PC-3 (cell line): ENCODE data around the gene KRT82. TPM values are rescaled to one million over a fixed set of nuclear protein-coding genes. Genes with fewer than 3 reads are reported as not detected.
A peak's percentile ranks its signal among the peaks of the same experiment; 100 is the strongest.

Experiments used
- ATAC-seq: fragments of 200-7000 bp; cut with Tn5 transposase; 2 replicates; pipeline ENCODE4 v1.9.1; 2020; ENCODE audit warnings: mild to moderate bottlenecking, moderate library complexity
- BruUV-seq: library from RNA; stranded (reverse); fragments of 400-500 nt; replicated peaks from 2 replicates; lab custom pipeline; 2021; lab: Mats Ljungman, UMichigan
- CTCF ChIA-PET: fragments of 300-600 bp; sonication (Branson Sonifier 250); formaldehyde crosslinking; loops from one replicate; lab custom pipeline; 2022; ENCODE audit warnings: antibody characterized with exemption; lab: Charles Lee
- POLR2A ChIA-PET: fragments of 300-600 bp; sonication (Branson Sonifier 250); formaldehyde crosslinking; loops from one replicate; lab custom pipeline; 2022; ENCODE audit warnings: antibody characterized with exemption; ENCODE audit not compliant: unreplicated experiment; lab: Charles Lee
- DNase-seq: peaks from one replicate; pipeline ENCODE4 v3.0.0-alpha.2; 2015
- H2AFZ ChIP-seq: fragments of 300-600 bp; sonication (generic); 2 replicates; pipeline ENCODE4 v1.6.0; 2016; ENCODE audit warnings: antibody characterized with exemption, low read length
- H3F3A ChIP-seq: fragments of 300-600 bp; sonication (generic); one replicate; pipeline ENCODE4 v1.6.0; 2017; ENCODE audit warnings: antibody characterized with exemption, low read length, control low read depth, mild to moderate bottlenecking; ENCODE audit not compliant: unreplicated experiment
- H3K27ac ChIP-seq: fragments of 300-600 bp; sonication (generic); 2 replicates; pipeline ENCODE4 v1.5.1; 2016; ENCODE audit warnings: mild to moderate bottlenecking, low read length
- H3K27me3 ChIP-seq: fragments of 300-600 bp; sonication (generic); 2 replicates; pipeline ENCODE4 v1.6.1; 2016; ENCODE audit warnings: low read length, mixed read lengths
- H3K36me3 ChIP-seq: fragments of 300-600 bp; sonication (generic); 2 replicates; pipeline ENCODE4 v1.6.1; 2016; ENCODE audit warnings: low read depth, mixed run types, low read length, mixed read lengths
- H3K4me1 ChIP-seq: fragments of 300-600 bp; sonication (generic); 2 replicates; pipeline ENCODE4 v1.5.1; 2016; ENCODE audit warnings: low read length; ENCODE audit not compliant: insufficient read depth
- H3K4me2 ChIP-seq: fragments of 300-600 bp; sonication (generic); 2 replicates; pipeline ENCODE4 v1.6.0; 2016; ENCODE audit warnings: low read length
- H3K4me3 ChIP-seq: fragments of 300-600 bp; sonication (generic); 2 replicates; pipeline ENCODE4 v1.5.1; 2016; ENCODE audit warnings: mild to moderate bottlenecking, low read length, mixed read lengths
- H3K79me2 ChIP-seq: fragments of 300-600 bp; sonication (generic); 2 replicates; pipeline ENCODE4 v1.6.1; 2017; ENCODE audit warnings: low read length, mixed read lengths
- H3K9ac ChIP-seq: fragments of 300-600 bp; sonication (generic); 2 replicates; pipeline ENCODE4 v1.6.0; 2016; ENCODE audit warnings: mild to moderate bottlenecking, low read length
- H3K9me2 ChIP-seq: fragments of 300-600 bp; sonication (generic); replicated peaks from 2 replicates; pipeline ENCODE4 v1.6.1; 2016; ENCODE audit warnings: mixed run types, low read length, mixed read lengths
- H3K9me3 ChIP-seq: fragments of 300-600 bp; sonication (generic); 2 replicates; pipeline ENCODE4 v1.6.1; 2016; ENCODE audit warnings: low read length, mixed read lengths
- H4K20me1 ChIP-seq: fragments of 300-600 bp; sonication (generic); 2 replicates; pipeline ENCODE4 v1.6.1; 2016; ENCODE audit warnings: low read length, mixed read lengths
- CTCF ChIP-seq: fragments of 300-600 bp; sonication (generic); conservative IDR thresholded peaks from 2 replicates; pipeline ENCODE4 v1.5.1; 2017; ENCODE audit warnings: antibody characterized with exemption, low read depth, mild to moderate bottlenecking, low read length
- EZH2 ChIP-seq: fragments of 300-600 bp; sonication (generic); IDR thresholded peaks from one replicate; pipeline ENCODE4 v1.6.1; 2017; ENCODE audit warnings: antibody characterized with exemption, mild to moderate bottlenecking, low read length; ENCODE audit not compliant: unreplicated experiment
- EZH2phosphoT487 ChIP-seq: fragments of 300-600 bp; sonication (generic); IDR thresholded peaks from 2 replicates; pipeline ENCODE4 v1.6.1; 2018; ENCODE audit warnings: mild to moderate bottlenecking, antibody characterized with exemption, low read length, borderline replicate concordance
- intact Hi-C: fragments of 100-400 bp; cut with micrococcal nuclease; formaldehyde crosslinking; loops from 2 replicates; pipeline ENCODE4 v1.9.0; 2023
- total RNA-seq: library from RNA; depleted of rRNA; stranded (reverse); fragments of >200 nt; gene quantifications from 2 replicates; pipeline ENCODE4 v1.2.3, GENCODE V29; 2014

Gene KRT82
- total RNA-seq, 1 experiment from 2014 or later: 0.29 TPM

GRCh38 chr12:52426034-52426433 lies 19.9 kb upstream of the KRT82 start:
- BruUV-seq: no TSS peak
- no peak overlapping the region for H3K27ac ChIP-seq
- no peak overlapping the region for H3K4me2 ChIP-seq
- no peaks in the 10 kb centered on the region for H3K36me3 ChIP-seq
- POLR2A ChIA-PET: no interaction called here
- H3K9me2 ChIP-seq: no peaks in the 10 kb centered on the region
- DNase-seq (no peak), ATAC-seq (no peak)
- H2AFZ ChIP-seq: no peak overlapping the region
- no peaks in the 10 kb centered on the region for H3K27me3 ChIP-seq
- H3K4me3 ChIP-seq: no peak overlapping the region
- no peak overlapping the region for H3K9ac ChIP-seq
- TF ChIP-seq EZH2 (no peak), EZH2phosphoT487 (no peak), CTCF (no peak)
- H4K20me1 ChIP-seq: no peaks in the 10 kb centered on the region
- CTCF ChIA-PET: no interaction called here
- no peaks in the 10 kb centered on the region for H3K79me2 ChIP-seq
- intact Hi-C loops: no loop called here
- peaks cover 19% of the 10 kb centered on the region; the same call in 1 of the 2 replicates for H3K4me1 ChIP-seq
- no peaks in the 10 kb centered on the region for H3F3A ChIP-seq
- H3K9me3 ChIP-seq: no peaks in the 10 kb centered on the region

GRCh38 chr12:52425466-52425865 lies 19.3 kb upstream of the KRT82 start:
- Histone ChIP-seq H2AFZ (no peak overlapping the region), H3K9me3 (no peaks in the 10 kb centered on the region), H3K27me3 (no peaks in the 10 kb centered on the region), H3K36me3 (no peaks in the 10 kb centered on the region), H3K4me2 (no peak overlapping the region), H3K79me2 (no peaks in the 10 kb centered on the region), H4K20me1 (no peaks in the 10 kb centered on the region), H3K27ac (no peak overlapping the region), H3F3A (no peaks in the 10 kb centered on the region), H3K9me2 (no peaks in the 10 kb centered on the region), H3K9ac (no peak overlapping the region), H3K4me1 (peaks cover 19% of the 10 kb centered on the region; the same call in 1 of the 2 replicates), H3K4me3 (no peak overlapping the region)
- no peak for TF ChIP-seq EZH2phosphoT487
- no peak for TF ChIP-seq EZH2
- TF ChIP-seq CTCF: no peak
- no peak for DNase-seq
- ATAC-seq: no peak
- BruUV-seq: no TSS peak
- ChIA-PET POLR2A (no interaction called here), CTCF (no interaction called here)
- intact Hi-C loops: no loop called here

- H4K20me1 ChIP-seq: no peaks in the 10 kb centered on the region
Observed at GRCh38 chr12:52423661-52424500, 17.7 kb upstream of the KRT82 start.

More at GRCh38 chr12:52423661-52424500, 17.7 kb upstream of the KRT82 start:
- Histone ChIP-seq H3K36me3 (no peaks in the 10 kb centered on the region), H3F3A (no peaks in the 10 kb centered on the region), H3K4me3 (no peak overlapping the region), H3K27me3 (no peaks in the 10 kb centered on the region), H3K27ac (no peak overlapping the region), H3K79me2 (no peaks in the 10 kb centered on the region), H3K9me2 (no peaks in the 10 kb centered on the region), H3K4me2 (no peak overlapping the region), H3K4me1 (peaks cover 19% of the 10 kb centered on the region; the same call in 1 of the 2 replicates), H3K9me3 (no peaks in the 10 kb centered on the region), H3K9ac (no peak overlapping the region), H2AFZ (no peak overlapping the region)
- intact Hi-C loops: no loop called here
- no TSS peak for BruUV-seq
- POLR2A ChIA-PET: no interaction called here
- CTCF ChIA-PET: no interaction called here
- DNase-seq: peak; percentile 52
- ATAC-seq: peak; percentile 70
- TF ChIP-seq EZH2: no peak
- no peak for TF ChIP-seq CTCF
- no peak for TF ChIP-seq EZH2phosphoT487
